EL (cell line): ENCODE measurements around the gene KCNE1.
"Not testable (repeated sequence)": the region's sequence is repeated elsewhere in the genome, so short reads cannot be mapped to it uniquely, and the experiment has no call there.

Experiments
- DNase-seq: peaks from one replicate; pipeline ENCODE4 v3.0.0-alpha.2; 2016

KCNE1 gene

GRCh38 chr21:34511787-34512455, at the start of gene KCNE1:
Gene KCNE1 (minus strand): TSS chr21:34512210. CDS start chr21:34449634, 62,576 bp downstream.
- DNase-seq: no peak

DNA sequence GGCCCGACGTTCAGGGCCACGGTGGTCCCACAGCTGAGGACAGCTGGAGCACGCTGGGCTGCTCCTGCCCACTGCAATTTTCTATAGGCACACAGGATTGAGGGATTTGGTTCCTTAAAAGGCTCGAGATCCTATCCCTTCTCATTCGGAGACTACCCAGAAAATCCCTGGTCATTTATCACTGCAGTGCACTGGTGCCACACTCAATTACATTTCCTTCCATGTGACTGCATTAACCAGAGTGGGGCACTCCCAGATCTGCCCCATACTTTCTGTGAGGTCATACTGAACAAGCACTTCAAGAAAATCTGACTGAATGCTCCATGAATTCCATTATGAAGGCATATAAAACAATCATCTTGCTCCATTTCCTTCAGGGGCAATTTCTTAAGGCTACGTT, 49.8 kb upstream of the KCNE1 start:
- no peak for DNase-seq

DNA sequence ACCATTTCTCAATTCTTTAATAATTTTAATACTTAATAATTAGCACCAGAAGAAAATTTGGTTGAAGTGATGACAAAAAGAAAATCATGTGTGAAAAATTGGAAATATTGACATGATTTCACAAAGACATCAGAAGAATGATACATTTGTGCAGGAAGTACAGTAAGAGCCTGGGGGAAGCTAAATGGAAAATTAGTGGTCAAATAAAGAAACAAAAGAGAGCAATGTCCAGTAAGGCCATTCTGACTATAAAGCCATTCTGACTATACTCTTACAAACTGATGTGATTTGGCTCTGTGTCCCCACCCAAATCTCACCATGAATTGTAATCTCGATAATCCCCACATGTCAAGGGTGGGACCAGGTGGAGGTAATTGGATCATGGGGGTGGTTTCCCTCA, 48.6 kb upstream of the KCNE1 start:
- DNase-seq: no peak

- DNase-seq: no peak
Measured at GRCh38 chr21:34560021-34560420, 48.0 kb upstream of the KCNE1 start.

- no peak for DNase-seq
Measured at GRCh38 chr21:34559089-34559631, 47.1 kb upstream of the KCNE1 start.

- no peak for DNase-seq
Measured at GRCh38 chr21:34558166-34558565, 46.2 kb upstream of the KCNE1 start.

DNA sequence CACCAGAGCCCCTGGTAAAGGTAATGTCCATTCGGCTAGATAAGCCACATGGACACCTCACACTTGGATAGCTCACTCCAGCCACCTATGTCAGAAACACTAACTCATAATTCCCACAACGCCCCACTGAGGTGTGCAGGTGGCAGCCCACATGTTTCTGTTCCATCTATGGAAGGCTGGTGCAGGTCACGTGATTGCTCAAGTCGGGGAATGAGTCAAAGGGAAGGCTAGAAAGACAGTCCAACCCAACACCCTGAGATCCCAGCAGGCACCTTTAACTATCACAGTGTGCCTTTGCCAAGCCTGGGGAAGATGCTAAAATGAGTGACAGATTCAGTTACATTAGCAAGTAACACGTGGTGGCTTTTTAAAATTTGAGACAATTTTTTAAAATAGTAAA, 45.3 kb upstream of the KCNE1 start:
- no peak for DNase-seq

- not testable (repeated sequence) for DNase-seq
Measured at GRCh38 chr21:34554670-34555069, 42.7 kb upstream of the KCNE1 start.

DNA sequence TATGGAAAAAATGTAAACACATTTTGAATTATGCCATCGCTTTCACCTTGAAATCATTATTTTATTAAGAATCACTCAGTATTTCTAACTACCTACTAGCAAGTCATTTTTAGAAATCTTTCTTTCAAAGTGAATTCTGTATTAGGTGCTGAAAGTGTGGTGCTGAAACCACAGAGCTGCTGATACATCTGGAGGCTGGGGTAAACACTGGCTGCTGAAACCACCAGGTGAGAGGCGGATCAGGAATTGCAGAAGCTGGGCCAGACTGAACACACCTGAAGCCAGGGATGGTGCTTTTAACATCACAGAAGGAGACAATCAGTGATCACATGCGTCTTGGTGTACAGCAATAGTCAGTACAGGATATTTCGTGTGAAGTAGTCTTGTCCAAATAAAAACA, 42.2 kb upstream of the KCNE1 start:
- no peak for DNase-seq

DNA sequence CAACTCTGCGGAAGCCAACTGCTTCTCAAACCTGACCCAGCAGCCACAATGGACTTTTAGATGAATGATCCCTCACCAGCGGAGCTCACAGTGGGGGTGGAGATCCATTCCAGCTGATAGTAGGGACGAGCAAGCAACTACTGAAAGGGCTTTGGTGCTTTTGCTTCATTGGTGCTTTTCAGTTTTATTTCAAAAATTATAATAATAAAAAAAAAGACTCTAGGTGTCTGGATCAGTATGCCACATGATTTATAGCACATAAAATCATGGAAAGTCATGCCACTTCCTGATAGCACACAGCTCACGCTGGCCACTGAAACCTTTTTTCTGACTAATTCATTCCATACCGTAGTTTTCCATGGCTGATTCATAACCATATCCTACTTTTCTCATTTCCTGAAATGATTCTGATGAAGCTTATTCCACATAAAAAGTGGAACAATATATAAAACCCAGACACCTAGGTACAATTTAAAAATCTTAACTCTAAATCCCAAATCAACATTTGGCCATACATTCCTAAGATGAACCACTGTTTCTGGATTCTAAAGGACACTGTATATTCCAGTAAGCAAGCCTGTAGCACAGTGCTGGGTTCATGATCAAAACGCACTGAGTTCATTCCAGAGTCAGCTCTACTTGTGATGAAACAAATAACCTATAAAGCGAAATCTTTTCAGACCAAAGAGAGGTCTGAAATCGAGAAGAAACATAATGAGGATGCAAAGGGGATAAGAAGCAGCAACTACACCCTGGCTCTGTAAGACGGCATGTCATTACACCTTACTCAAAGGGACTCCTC, 41.3 kb upstream of the KCNE1 start:
- DNase-seq: peak; percentile 84

DNA sequence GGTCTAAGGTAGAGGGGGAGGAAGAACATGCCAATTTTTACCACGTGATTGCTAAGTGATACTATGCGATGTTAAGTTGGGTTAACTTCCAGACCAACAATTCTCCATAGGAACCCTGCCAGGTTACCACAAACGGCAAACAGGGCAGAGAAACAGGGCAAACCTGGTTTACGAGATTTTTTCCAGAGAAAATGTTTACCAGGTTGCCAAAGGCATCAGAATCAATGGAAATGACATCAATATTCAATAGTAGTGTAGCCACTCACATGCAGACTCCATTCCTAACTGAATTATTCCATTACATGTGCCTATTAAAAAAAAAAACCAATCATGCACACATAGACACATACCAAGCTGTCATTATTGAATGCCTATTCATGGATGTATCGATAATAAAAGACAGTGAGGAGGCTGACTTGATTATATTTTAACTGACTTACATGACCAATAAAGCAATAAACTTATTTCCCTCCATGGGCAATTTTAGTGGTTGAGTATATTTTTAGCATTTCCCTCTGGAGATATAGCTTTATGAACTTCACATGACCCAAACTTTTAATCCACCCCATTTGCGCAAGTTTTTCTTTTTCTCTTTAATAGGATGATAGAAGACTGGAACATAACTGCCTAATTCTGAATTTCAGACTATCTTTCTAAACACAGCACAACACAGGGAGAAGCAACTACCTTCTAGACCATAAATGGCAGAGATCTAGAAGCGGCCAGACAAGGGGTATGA, 40.5 kb upstream of the KCNE1 start:
- DNase-seq: peak; percentile 5

DNA sequence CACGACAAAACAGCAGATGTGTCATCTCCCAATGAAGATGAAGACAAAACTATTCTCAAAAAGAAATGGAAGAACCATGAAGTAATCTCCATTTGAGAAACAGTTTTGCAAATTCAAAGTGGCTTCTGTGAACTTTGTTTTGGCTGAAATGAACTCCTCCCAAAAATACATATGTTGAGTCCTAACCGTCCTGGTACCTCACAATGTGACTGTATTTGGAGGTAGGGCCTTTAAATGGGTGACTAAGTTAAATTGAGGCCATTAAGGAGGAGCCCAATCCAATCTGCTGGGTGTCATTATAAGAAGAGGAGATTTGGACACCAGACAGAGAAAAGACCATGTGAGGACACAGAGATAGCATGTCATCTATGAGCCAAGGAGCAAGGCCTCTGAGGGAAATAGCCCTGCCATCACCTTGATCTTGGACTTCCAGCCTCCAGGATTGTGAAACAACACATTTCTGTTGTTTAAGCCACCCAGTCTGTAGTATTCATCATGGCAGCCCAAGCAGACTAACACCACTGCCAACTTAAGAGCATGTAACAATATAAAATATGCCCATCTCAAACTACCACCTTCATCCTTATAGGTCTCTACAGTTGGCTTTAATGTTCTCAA, 38.3 kb upstream of the KCNE1 start:
- DNase-seq: no peak

DNA sequence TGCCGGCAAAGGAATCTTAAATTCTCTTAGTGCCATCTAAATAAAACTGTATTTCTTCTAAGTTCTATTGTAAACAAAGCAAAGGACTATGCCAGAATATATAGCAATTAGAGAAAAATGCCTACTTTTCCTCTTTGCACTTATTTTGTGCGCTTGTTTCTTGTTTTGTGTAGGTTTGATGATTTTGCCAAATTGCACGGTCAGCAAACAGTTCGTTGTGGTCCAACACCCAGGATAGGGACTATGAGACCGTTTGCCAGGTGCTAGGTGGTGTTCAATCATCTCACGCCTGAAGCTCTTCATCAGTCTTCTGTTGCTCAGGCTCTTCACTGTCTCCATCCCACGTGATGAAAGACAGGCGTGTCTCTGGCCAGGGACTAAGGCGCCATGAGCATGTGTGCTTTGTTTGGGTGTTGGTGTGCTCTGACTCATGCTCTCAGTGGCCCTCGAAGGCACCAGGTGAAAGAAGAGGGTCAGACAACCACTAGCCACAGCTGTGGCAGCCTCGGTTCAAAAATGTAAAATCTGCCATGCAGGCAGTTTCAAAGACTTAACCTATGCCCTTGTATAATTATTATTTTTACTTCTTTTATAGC, 36.9 kb upstream of the KCNE1 start:
- no peak for DNase-seq

DNA sequence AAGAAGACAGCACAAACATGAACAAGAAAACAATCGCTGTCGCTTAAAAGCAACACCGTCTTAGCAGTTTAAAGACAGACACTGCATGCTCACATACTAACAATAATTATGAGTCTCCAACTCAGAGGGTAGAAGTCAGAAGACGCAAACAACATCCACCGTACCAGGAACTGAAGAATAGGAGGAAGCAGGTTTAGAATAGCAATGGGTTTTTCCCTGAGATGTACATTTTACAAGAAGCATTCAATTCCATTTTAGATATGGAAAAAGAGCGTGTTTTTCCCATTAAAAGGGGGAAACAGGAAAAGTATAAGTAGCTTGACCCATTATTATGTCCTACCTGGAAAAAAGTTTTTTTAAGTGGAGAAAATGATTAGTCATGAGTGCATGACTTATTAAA, 34.5 kb upstream of the KCNE1 start:
- no peak for DNase-seq

- peak; percentile 87 for DNase-seq
Measured at GRCh38 chr21:34545079-34545884, 33.3 kb upstream of the KCNE1 start.

GRCh38 chr21:34544032-34544496, 32.1 kb upstream of the KCNE1 start:
- DNase-seq: peak; percentile 79

DNA sequence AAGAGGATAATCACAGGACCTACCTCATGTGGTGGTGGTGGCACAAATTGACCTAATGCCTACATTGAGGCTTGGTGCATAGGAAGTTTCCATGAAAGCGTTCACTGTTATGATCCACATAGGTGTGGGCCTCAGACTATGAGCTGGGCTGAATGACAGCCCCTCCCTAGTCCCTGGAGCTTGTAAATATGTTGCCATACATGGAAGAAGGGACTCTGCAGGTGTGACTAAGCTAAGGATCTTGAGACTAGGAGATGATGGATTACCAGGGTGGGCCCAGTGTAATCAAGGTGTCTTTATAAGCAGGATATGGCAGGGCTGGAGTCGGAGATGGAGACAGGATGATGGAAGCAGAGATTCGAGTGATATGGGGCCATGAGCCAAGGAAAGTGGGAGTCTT, 31.0 kb upstream of the KCNE1 start:
- no peak for DNase-seq

GRCh38 chr21:34540206-34540605, 28.2 kb upstream of the KCNE1 start:
- no peak for DNase-seq

- no peak for DNase-seq
Measured at GRCh38 chr21:34537838-34538237, 25.8 kb upstream of the KCNE1 start.

DNA sequence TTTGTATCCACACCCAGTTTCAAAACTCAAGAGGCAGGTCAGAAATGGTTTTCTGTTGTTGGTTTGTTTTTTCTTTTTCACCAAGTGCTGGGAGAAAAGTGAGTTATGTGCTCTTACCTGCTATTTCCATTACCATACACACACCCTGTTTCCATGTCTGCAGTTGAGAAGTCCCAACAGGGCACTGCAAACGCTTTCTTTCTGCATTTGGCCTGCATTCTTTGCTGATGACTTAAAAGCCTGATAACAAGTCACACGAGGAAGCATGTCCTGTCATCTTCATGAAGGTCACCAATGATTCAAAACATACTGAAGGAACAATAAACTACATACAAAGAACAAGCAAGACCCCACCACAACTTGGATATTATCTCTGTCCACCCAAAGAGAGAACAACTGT, 24.8 kb upstream of the KCNE1 start:
- DNase-seq: peak; percentile 68

DNA sequence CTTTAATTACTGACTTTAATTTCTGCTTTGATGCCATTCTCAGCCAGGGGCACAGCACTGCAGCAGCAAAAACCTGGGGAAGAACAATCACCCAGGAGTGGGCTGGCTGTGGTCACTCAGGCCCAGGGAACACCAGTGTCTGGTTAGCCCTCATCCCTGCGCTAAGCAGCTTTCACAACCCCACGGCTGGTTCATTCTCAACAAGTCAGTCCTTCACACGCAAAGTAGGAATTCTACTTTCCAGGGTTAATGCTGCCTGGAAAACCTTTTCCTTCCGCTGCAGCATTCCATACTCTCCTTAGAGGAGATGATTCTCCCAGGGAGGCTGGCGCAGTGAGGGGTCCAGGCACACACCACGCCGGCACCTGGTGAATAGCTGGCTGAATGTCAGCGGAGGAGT, 24.3 kb upstream of the KCNE1 start:
- no peak for DNase-seq

DNA sequence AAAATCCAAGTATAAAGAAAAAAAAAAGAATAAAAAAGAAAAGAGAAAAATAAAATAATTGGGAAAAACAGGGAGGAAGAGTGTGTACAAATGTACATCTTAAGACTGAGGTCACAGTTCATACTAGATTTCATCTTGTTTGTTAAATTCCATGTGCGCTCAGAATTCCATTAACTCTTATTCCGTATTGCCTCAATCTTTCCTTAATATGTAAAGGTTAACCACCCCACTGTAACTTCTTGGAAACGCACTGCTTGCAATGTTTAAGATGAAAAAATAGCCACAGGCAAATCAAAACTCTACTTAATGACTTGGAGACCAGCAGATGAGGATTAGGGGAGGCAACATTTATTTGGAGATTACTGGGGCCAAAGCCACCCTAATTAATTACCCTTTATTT, 23.9 kb upstream of the KCNE1 start:
- DNase-seq: no peak
